T-helper 1 cell (primary cell): Measurements from ENCODE around the gene C1orf159.
A peak's percentile ranks its signal among the peaks of the same experiment; 100 is the strongest.

Experiments used
- DNase-seq, 5 donors: peaks; one replicate each; pipeline ENCODE4 v3.0.0-alpha.2; 2012 to 2020

C1orf159 gene

GRCh38 chr1:1091344-1092148 lies 24.3 kb downstream of the C1orf159 start:
- DNase-seq, result no peak

- DNase-seq, result no peak
These were observed 25.2 kb downstream of the C1orf159 start for GRCh38 chr1:1090424-1091343.

GRCh38 chr1:1089731-1090423 lies 26.0 kb downstream of the C1orf159 start:
- DNase-seq, result no peak

- DNase-seq, result no peak
These were observed 26.8 kb downstream of the C1orf159 start for GRCh38 chr1:1088801-1089680.

GRCh38 chr1:1088029-1088800 lies 27.7 kb downstream of the C1orf159 start:
- no peak for DNase-seq

GRCh38 chr1:1087351-1088028 lies 28.4 kb downstream of the C1orf159 start:
- DNase-seq, result no peak

GRCh38 chr1:1086911-1087341 lies 29.0 kb downstream of the C1orf159 start:
- no peak for DNase-seq

GRCh38 chr1:1085911-1086841 lies 29.7 kb downstream of the C1orf159 start:
- peak in 1 of 5 donors; percentile 1 for DNase-seq

GRCh38 chr1:1085171-1085841 lies 30.6 kb downstream of the C1orf159 start:
- no peak for DNase-seq

GRCh38 chr1:1084372-1085170 lies 31.3 kb downstream of the C1orf159 start:
- DNase-seq, result no peak

- DNase-seq, result no peak
These were observed 32.2 kb downstream of the C1orf159 start for GRCh38 chr1:1083416-1084371.

GRCh38 chr1:1082776-1083415 lies 33.0 kb downstream of the C1orf159 start:
- DNase-seq, result peak in 1 of 5 donors; percentile 1

- DNase-seq, result peak in 1 of 5 donors; percentile 1
These were observed 33.6 kb downstream of the C1orf159 start for GRCh38 chr1:1082239-1082775.

- no peak for DNase-seq
These were observed 34.3 kb downstream of the C1orf159 start for GRCh38 chr1:1081311-1082238.

GRCh38 chr1:1080951-1081310 lies 35.0 kb downstream of the C1orf159 start:
- DNase-seq, result no peak
